KMS-11 (cell line): ENCODE measurements around the gene NLRP9.

Experiments used
- H2AFZ ChIP-seq: fragments of 200-600 bp; sonication (generic); 2 replicates; pipeline ENCODE4 v1.6.1; 2016; ENCODE audit warnings: antibody characterized with exemption, mixed run types, low read depth
- H3K27ac ChIP-seq: fragments of 200-600 bp; sonication (generic); 2 replicates; pipeline ENCODE4 v1.6.1; 2016; ENCODE audit warnings: mild to moderate bottlenecking, mixed run types
- H3K27me3 ChIP-seq: fragments of 200-600 bp; sonication (generic); 2 replicates; pipeline ENCODE4 v1.6.1; 2017; ENCODE audit warnings: mild to moderate bottlenecking, low read depth, mixed run types, moderate library complexity; ENCODE audit not compliant: insufficient read depth
- H3K36me3 ChIP-seq: fragments of 200-600 bp; sonication (generic); 2 replicates; pipeline ENCODE4 v1.6.1; 2017; ENCODE audit warnings: mild to moderate bottlenecking, mixed run types; ENCODE audit not compliant: insufficient read depth
- H3K4me1 ChIP-seq: fragments of 200-600 bp; sonication (generic); 2 replicates; pipeline ENCODE4 v1.6.1; 2016; ENCODE audit warnings: mild to moderate bottlenecking, low read depth, mixed run types; ENCODE audit not compliant: poor library complexity, severe bottlenecking
- H3K4me2 ChIP-seq: fragments of 200-600 bp; sonication (generic); 2 replicates; pipeline ENCODE4 v1.7.0; 2016; ENCODE audit warnings: mild to moderate bottlenecking, mixed run types
- H3K4me3 ChIP-seq: fragments of 200-600 bp; sonication (generic); IDR thresholded peaks from 2 replicates; pipeline ENCODE4 v1.6.1; 2017; ENCODE audit warnings: low read depth, low read length, mixed read lengths; ENCODE audit not compliant: insufficient read depth
- H3K79me2 ChIP-seq: fragments of 200-600 bp; sonication (generic); 2 replicates; pipeline ENCODE4 v1.6.1; 2016; ENCODE audit warnings: low read depth, mixed run types; ENCODE audit not compliant: insufficient read depth
- H3K9ac ChIP-seq: fragments of 200-600 bp; sonication (generic); 2 replicates; pipeline ENCODE4 v1.6.1; 2016; ENCODE audit warnings: mild to moderate bottlenecking, mixed run types
- H4K20me1 ChIP-seq: fragments of 200-600 bp; sonication (generic); 2 replicates; pipeline ENCODE4 v1.6.1; 2016; ENCODE audit warnings: mild to moderate bottlenecking, mixed run types; ENCODE audit not compliant: insufficient read depth
- TF ChIP-seq, protein P1 (sequence below): fragments of 200-600 bp; sonication (generic); conservative IDR thresholded peaks from 2 replicates; pipeline ENCODE4 v1.6.1; 2017; ENCODE audit warnings: low read depth, mild to moderate bottlenecking, antibody characterized with exemption, low read length, moderate library complexity, mixed read lengths

NLRP9 gene

DNA sequence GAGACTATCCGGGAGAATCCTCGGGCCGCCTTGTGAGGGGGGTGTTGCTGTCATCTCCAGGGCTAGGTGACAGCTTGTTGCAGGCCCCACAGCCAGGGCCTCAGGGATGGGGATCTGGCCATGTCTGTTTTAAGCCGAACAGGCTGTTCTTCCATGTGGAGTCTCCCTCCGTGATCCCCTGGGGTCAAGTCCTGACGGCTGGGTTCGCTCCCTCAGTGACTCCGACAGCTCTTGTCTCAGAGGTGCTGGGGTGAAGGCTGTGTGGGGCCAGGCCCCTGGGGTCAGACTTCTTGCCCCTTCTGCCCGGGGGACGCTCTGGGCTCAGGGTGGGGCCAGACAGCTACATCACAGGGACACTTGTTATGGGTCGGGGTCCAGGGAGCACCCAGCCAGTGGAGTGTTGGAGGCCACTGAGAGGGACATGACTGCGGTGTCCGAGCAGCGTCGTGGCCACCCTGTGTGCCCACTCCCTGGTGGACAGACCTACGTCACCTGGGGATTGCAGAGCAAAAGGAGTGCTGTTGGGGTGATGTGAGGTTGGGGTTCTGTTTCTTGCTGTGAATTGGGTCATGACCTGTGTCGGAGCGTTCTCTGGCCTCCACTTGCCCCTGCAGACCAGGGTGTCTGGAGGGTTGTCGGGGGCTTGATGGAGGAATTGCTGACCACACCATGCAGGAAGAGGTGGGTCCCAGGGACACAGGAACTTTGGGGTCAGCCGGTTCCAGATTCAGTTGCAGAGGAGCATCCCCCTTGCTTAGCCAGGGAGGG is 41.7 kb downstream of the NLRP9 start:
- no peak overlapping the region for H2AFZ ChIP-seq
- H3K4me3 ChIP-seq, result no peak overlapping the region
- H3K79me2 ChIP-seq, result no peaks in the 10 kb centered on the region
- no peak overlapping the region for H3K4me2 ChIP-seq
- no peak overlapping the region for H3K27ac ChIP-seq
- no peaks in the 10 kb centered on the region for H3K27me3 ChIP-seq
- H3K9ac ChIP-seq, result no peak overlapping the region
- no peaks in the 10 kb centered on the region for H3K4me1 ChIP-seq
- no peaks in the 10 kb centered on the region for H4K20me1 ChIP-seq
- H3K36me3 ChIP-seq, result no peaks in the 10 kb centered on the region
- TF ChIP-seq, protein P1, sequence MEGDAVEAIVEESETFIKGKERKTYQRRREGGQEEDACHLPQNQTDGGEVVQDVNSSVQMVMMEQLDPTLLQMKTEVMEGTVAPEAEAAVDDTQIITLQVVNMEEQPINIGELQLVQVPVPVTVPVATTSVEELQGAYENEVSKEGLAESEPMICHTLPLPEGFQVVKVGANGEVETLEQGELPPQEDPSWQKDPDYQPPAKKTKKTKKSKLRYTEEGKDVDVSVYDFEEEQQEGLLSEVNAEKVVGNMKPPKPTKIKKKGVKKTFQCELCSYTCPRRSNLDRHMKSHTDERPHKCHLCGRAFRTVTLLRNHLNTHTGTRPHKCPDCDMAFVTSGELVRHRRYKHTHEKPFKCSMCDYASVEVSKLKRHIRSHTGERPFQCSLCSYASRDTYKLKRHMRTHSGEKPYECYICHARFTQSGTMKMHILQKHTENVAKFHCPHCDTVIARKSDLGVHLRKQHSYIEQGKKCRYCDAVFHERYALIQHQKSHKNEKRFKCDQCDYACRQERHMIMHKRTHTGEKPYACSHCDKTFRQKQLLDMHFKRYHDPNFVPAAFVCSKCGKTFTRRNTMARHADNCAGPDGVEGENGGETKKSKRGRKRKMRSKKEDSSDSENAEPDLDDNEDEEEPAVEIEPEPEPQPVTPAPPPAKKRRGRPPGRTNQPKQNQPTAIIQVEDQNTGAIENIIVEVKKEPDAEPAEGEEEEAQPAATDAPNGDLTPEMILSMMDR, result no peak

DNA sequence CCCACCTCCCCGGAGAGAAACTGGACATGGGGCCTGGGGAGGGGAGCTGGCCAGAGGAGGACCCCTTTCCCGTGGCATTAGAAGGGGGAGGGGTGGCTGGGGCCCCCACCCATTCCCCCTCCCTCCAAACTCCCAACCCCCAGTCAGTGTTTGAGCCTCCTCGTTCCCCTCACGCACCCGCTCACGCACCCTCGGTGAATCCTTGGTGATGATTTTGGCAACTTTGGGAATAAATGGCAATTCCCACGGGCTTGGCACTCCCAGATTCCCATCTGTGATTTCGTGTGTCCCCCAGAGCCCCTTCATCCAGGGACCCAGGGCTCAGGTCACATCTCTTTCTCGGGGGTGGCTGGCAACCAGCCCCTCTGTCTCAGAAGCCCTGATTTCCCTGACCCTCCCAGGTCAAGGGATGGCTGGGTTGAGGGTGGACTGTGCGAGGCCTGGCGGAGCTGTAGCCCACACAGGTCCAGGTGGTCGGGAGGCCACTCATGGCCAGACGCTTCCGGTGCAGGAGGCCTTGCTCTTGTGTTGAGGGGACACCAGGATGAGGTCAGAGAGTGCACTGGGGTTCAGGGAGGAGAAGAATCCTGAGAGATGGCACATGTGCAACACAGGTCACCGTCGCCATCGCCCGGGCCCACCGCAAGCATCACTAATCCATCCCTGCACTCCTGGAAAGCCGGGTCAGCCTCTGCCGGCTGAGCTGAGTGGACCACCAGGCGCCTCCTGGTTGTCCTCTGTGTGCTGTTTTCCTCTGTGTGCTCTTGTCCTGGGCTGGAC is 42.5 kb downstream of the NLRP9 start:
- Histone ChIP-seq H3K27ac (no peak overlapping the region), H3K9ac (no peak overlapping the region), H3K27me3 (no peaks in the 10 kb centered on the region), H3K4me1 (no peaks in the 10 kb centered on the region), H4K20me1 (no peaks in the 10 kb centered on the region), H3K4me2 (no peak overlapping the region), H3K4me3 (no peak overlapping the region), H3K79me2 (no peaks in the 10 kb centered on the region), H2AFZ (no peak overlapping the region), H3K36me3 (no peaks in the 10 kb centered on the region)
- TF ChIP-seq, protein P1, result no peak

DNA sequence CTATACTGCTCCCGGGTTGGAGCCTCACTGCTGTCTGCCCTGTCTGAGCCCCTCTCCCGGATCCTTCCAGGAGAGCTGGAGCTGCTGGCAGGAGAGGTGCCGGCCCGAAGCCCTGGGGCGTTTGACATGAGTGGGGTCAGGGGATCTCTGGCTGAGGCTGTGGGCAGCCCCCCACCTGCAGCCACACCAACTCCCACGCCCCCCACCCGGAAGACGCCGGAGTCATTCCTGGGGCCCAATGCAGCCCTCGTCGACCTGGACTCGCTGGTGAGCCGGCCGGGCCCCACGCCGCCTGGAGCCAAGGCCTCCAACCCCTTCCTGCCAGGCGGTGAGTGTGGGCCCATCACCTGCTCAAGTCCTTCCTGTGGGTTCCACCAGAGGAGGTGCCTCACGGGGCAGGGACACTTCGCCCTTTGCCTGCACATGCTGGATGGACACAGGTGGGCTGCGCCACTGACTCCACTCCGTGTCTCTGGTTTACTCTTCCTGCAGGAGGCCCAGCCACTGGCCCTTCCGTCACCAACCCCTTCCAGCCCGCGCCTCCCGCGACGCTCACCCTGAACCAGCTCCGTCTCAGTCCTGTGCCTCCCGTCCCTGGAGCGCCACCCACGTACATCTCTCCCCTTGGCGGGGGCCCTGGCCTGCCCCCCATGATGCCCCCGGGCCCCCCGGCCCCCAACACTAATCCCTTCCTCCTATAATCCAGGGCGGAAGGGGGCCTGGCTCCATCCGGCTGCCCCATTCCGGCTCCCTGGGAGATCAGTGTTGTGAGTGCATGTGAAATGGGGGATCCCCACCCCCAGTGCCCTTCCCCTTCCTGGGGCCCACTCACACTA is 43.3 kb downstream of the NLRP9 start:
- Histone ChIP-seq H3K27ac (no peak overlapping the region), H3K27me3 (no peaks in the 10 kb centered on the region), H4K20me1 (no peaks in the 10 kb centered on the region), H3K9ac (no peak overlapping the region), H3K4me1 (no peaks in the 10 kb centered on the region), H3K4me3 (no peak overlapping the region), H3K79me2 (no peaks in the 10 kb centered on the region), H2AFZ (no peak overlapping the region), H3K36me3 (no peaks in the 10 kb centered on the region), H3K4me2 (no peak overlapping the region)
- TF ChIP-seq, protein P1, result no peak

DNA sequence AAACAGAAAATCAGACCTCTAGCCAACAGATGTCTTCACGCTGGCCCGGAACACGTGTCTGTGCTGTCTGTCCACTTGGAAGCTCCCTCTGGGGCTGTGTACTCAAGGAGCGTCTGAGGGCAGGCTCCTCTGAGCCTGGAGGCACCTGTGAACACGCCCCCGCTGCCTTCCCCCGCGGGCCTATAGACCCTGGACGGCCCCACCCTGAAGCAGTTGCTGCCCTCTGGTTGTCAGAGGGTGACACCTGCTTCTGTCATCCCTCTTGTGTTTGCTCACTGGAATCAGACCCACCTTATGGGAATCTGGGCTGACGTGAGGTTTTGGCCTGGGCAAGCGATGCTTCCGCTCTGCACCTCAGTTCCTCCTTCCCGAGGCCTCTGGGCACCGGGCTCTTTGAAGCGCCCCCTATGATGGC is 44.0 kb downstream of the NLRP9 start:
- no peaks in the 10 kb centered on the region; the same call in 1 of the 2 replicates for H3K36me3 ChIP-seq
- TF ChIP-seq, protein P1, result no peak

More for the DNA sequence above, 44.0 kb downstream of the NLRP9 start:
- no peaks in the 10 kb centered on the region for H3K4me1 ChIP-seq
- no peak overlapping the region for H2AFZ ChIP-seq
- H3K27me3 ChIP-seq, result no peaks in the 10 kb centered on the region
- no peak overlapping the region for H3K4me3 ChIP-seq
- H4K20me1 ChIP-seq, result no peaks in the 10 kb centered on the region
- H3K27ac ChIP-seq, result no peak overlapping the region
- H3K9ac ChIP-seq, result no peak overlapping the region
- no peak overlapping the region for H3K4me2 ChIP-seq
- H3K79me2 ChIP-seq, result no peaks in the 10 kb centered on the region
